ENCODE measurements around the gene TXNDC11. TPM values are rescaled to one million over a fixed set of nuclear protein-coding genes. Genes with fewer than 3 reads are reported as not detected.

The TXNDC11 gene
- polyA plus RNA-seq, 1 donor (not counting 4 experiments of a cell fraction or from before 2014, with no cell fraction given), result 35.9 TPM

DNA sequence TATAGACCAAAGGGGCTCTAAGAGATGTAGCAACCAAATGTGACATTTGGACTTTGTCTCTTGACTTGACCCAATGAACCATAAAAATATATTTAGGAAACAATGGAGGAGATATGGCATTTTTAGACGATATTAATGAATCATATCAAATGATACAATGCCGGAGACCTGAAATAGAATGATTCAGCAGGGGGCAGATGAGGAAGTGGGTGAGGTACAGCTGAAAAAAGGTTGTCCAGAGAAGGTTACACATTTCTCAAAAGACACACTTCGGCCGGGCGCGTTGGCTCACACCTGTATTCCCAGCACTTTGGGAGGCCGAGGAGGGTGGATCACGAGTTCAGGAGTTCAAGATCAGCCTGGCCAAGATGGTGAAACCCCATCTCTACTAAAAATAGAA lies 90.9 kb downstream of the TXNDC11 start:
- dilution Hi-C loops (cut with MboI; ENCODE audit: extremely low pct_ligation_motif_present, low sequenced_read_pairs), result no loop called here

DNA sequence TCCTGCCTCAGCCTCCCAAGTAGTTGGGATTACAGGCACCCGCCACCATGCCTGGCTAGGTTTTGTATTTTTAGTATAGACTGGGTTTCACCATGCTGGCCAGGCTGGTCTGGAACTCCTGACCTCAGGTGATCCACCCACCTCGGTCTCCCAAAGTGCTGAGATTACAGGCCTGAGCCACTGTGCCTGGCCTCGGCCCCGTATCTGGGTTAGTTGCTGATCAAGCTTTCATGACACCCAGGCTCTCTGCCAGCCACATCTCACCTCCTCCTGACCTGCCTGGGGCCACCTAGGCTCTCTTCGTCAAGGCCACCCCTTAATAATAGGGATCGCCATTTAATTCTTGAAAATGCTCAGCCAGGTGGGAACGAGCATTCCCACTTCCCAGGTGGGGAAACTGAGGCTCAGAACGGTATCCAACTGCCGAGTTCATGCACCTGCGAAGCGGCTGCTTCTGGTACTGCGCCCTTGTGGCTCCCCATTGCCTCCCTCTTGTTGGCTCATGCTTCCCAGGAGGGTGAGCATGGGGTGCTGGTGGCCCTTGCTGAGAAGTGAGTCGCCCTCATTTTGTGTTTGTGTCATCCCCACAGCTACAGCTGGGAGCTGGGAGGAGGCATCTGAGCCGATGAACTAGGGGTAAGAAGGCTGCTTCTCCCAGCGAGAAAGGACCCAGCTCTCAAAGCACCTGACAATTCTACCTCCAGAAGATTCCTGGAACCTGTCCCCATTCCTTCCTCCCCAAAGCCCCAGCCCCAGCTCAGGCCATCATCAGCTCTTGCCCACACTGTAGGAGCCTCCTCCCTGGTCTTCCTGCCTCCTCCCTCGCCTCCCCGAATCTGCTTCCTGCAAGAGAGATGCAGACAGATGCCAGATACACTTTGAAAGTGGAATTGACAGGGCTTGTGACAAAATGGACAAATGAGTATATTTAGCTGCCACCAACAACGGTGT lies 91.7 kb downstream of the TXNDC11 start:
- no peaks in the 10 kb centered on the region for H3K79me2 ChIP-seq (ENCODE audit: control insufficient read depth, insufficient read depth, low read length)
- no peak overlapping the region for H2AFZ ChIP-seq (ENCODE audit: control insufficient read depth, low read length)
- H3K36me3 ChIP-seq (ENCODE audit: control insufficient read depth in 2 of 2, extremely low read depth in 1 of 2, insufficient read depth in 2 of 2, low read length in 2 of 2), result no peaks in the 10 kb centered on the region
- dilution Hi-C loops (cut with MboI; ENCODE audit: extremely low pct_ligation_motif_present, low sequenced_read_pairs), result no loop called here
- H3K9ac ChIP-seq (ENCODE audit: control insufficient read depth, extremely low read depth, insufficient read depth, low read length), result no peak overlapping the region
- no peaks in the 10 kb centered on the region for H3K27me3 ChIP-seq (ENCODE audit: control insufficient read depth, extremely low read depth, insufficient read depth, low read length)
- H3K4me1 ChIP-seq (ENCODE audit: control insufficient read depth, extremely low read depth, insufficient read depth, low read length), result no peaks in the 10 kb centered on the region
- no peaks in the 10 kb centered on the region for H3K9me1 ChIP-seq (ENCODE audit: control insufficient read depth, extremely low read depth, insufficient read depth, low read length)
- no peak overlapping the region for H3K27ac ChIP-seq (ENCODE audit: control insufficient read depth, insufficient read depth, low read length)
- no peaks in the 10 kb centered on the region for H3K9me3 ChIP-seq (ENCODE audit: control insufficient read depth, low read depth, low read length)
- H3K4me3 ChIP-seq (ENCODE audit: control insufficient read depth in 2 of 3, extremely low read depth in 1 of 3, insufficient read depth in 2 of 3, low read depth in 1 of 3, low read length in 3 of 3), result no peak overlapping the region
- H3K4me2 ChIP-seq (ENCODE audit: control insufficient read depth, extremely low read depth, insufficient read depth, low read depth, low read length), result no peak overlapping the region
- H4K20me1 ChIP-seq (ENCODE audit: control insufficient read depth, extremely low read depth, insufficient read depth, low read length), result no peaks in the 10 kb centered on the region
- TF ChIP-seq CTCF (optimal IDR thresholded peaks at IDR 0.05 in 1 of 3, IDR thresholded peaks at IDR 0.05 in 1 of 3, conservative IDR thresholded peaks at IDR 0.05 in 1 of 3; ENCODE audit: extremely low read depth in 1 of 3, insufficient read depth in 2 of 3, low read length in 3 of 3) (no peak), EZH2 (IDR thresholded peaks at IDR 0.05; ENCODE audit: low read length) (no peak)
- DNase-seq (ENCODE audit: low read depth, low spot score), result no peak
- FAIRE-seq, result no peak

More for the DNA sequence above, 90.9 kb downstream of the TXNDC11 start:
- no peak for FAIRE-seq
- no peaks in the 10 kb centered on the region for H3K79me2 ChIP-seq (ENCODE audit: control insufficient read depth, insufficient read depth, low read length)
- TF ChIP-seq CTCF (optimal IDR thresholded peaks at IDR 0.05 in 1 of 3, IDR thresholded peaks at IDR 0.05 in 1 of 3, conservative IDR thresholded peaks at IDR 0.05 in 1 of 3; ENCODE audit: extremely low read depth in 1 of 3, insufficient read depth in 2 of 3, low read length in 3 of 3) (no peak), EZH2 (IDR thresholded peaks at IDR 0.05; ENCODE audit: low read length) (no peak)
- no peaks in the 10 kb centered on the region for H3K9me3 ChIP-seq (ENCODE audit: control insufficient read depth, low read depth, low read length)
- no peaks in the 10 kb centered on the region for H3K27me3 ChIP-seq (ENCODE audit: control insufficient read depth, extremely low read depth, insufficient read depth, low read length)
- H3K4me3 ChIP-seq (ENCODE audit: control insufficient read depth in 2 of 3, extremely low read depth in 1 of 3, insufficient read depth in 2 of 3, low read depth in 1 of 3, low read length in 3 of 3), result no peak overlapping the region
- H3K4me1 ChIP-seq (ENCODE audit: control insufficient read depth, extremely low read depth, insufficient read depth, low read length), result no peaks in the 10 kb centered on the region
- H2AFZ ChIP-seq (ENCODE audit: control insufficient read depth, low read length), result no peak overlapping the region
- no peak overlapping the region for H3K4me2 ChIP-seq (ENCODE audit: control insufficient read depth, extremely low read depth, insufficient read depth, low read depth, low read length)
- no peak for DNase-seq (ENCODE audit: low read depth, low spot score)
- no peak overlapping the region for H3K27ac ChIP-seq (ENCODE audit: control insufficient read depth, insufficient read depth, low read length)
- no peaks in the 10 kb centered on the region for H3K9me1 ChIP-seq (ENCODE audit: control insufficient read depth, extremely low read depth, insufficient read depth, low read length)
- no peaks in the 10 kb centered on the region for H3K36me3 ChIP-seq (ENCODE audit: control insufficient read depth in 2 of 2, extremely low read depth in 1 of 2, insufficient read depth in 2 of 2, low read length in 2 of 2)
- no peaks in the 10 kb centered on the region for H4K20me1 ChIP-seq (ENCODE audit: control insufficient read depth, extremely low read depth, insufficient read depth, low read length)
- no peak overlapping the region for H3K9ac ChIP-seq (ENCODE audit: control insufficient read depth, extremely low read depth, insufficient read depth, low read length)
